Common myeloid progenitor, CD34-positive (primary cell): ENCODE results near the gene TMPRSS3.

Experiments
- CTCF ChIA-PET: fragments of 350-600 bp; sonication (Branson Sonifier 250); formaldehyde crosslinking; loops from one replicate; lab custom pipeline; 2021; ENCODE audit warnings: antibody characterized with exemption; lab: Charles Lee
- POLR2A ChIA-PET: fragments of 350-600 bp; sonication (Branson Sonifier 250); formaldehyde crosslinking; loops from one replicate; lab custom pipeline; 2021; ENCODE audit warnings: antibody characterized with exemption; lab: Charles Lee
- DNase-seq, 3 donors: peaks; one replicate each; pipeline versions ENCODE4 v3.0.0 to v3.0.0-alpha.2; 2013
- H3K27ac ChIP-seq, 2 experiments: 1 replicate in 1 of 2; 2 replicates in 1 of 2; pipeline ENCODE4 v1.7.0; 2013; ENCODE audit warnings: inconsistent platforms in 2 of 2, low read length in 2 of 2, mild to moderate bottlenecking in 2 of 2, low read depth in 1 of 2, moderate library complexity in 1 of 2; ENCODE audit not compliant: severe bottlenecking in 2 of 2, insufficient read depth in 1 of 2, poor library complexity in 1 of 2
- H3K27me3 ChIP-seq, 5 experiments: replicated peaks in 2 of 5; 1 replicate in 3 of 5; 2 replicates in 2 of 5; pipeline versions ENCODE4 v1.6.1 to v1.7.0; 2013; ENCODE audit warnings: low read length in 4 of 5, mild to moderate bottlenecking in 2 of 5, moderate library complexity in 2 of 5, inconsistent platforms in 1 of 5; ENCODE audit not compliant: insufficient read depth in 5 of 5, control insufficient read depth in 4 of 5
- H3K36me3 ChIP-seq, 4 experiments: 1 replicate in 2 of 4; 2 replicates in 2 of 4; pipeline versions ENCODE4 v1.6.1 to v1.7.0; 2013; ENCODE audit warnings: low read length in 3 of 4, control low read depth in 1 of 4, mild to moderate bottlenecking in 1 of 4; ENCODE audit not compliant: control insufficient read depth in 4 of 4, insufficient read depth in 4 of 4
- H3K4me1 ChIP-seq, 4 experiments: 1 replicate in 3 of 4; 2 replicates in 1 of 4; pipeline versions ENCODE4 v1.6.1 to v1.7.1; 2013; ENCODE audit warnings: low read length in 3 of 4, mild to moderate bottlenecking in 3 of 4, control low read depth in 1 of 4, inconsistent platforms in 1 of 4, moderate library complexity in 1 of 4; ENCODE audit not compliant: control insufficient read depth in 4 of 4, insufficient read depth in 4 of 4; ENCODE audit errors: control extremely low read depth in 1 of 4
- H3K4me3 ChIP-seq, 7 experiments: 1 replicate in 4 of 7; 2 replicates in 3 of 7; pipeline versions ENCODE4 v1.5.1 to v1.7.0; 2013; ENCODE audit warnings: mild to moderate bottlenecking in 7 of 7, low read length in 6 of 7, moderate library complexity in 6 of 7, inconsistent platforms in 2 of 7, low read depth in 2 of 7, control low read depth in 1 of 7; ENCODE audit not compliant: insufficient read depth in 4 of 7, control insufficient read depth in 1 of 7; ENCODE audit errors: extremely low read depth in 1 of 7
- H3K9me3 ChIP-seq, 5 experiments: 1 replicate in 4 of 5; 2 replicates in 1 of 5; pipeline versions ENCODE4 v1.6.1 to v1.7.1; 2013; ENCODE audit warnings: low read length in 4 of 5, mild to moderate bottlenecking in 2 of 5, inconsistent platforms in 1 of 5, low read depth in 1 of 5, moderate library complexity in 1 of 5; ENCODE audit not compliant: control insufficient read depth in 4 of 5, insufficient read depth in 2 of 5; ENCODE audit errors: control extremely low read depth in 1 of 5
- WGBS: methylation state at CpG from one replicate; pipeline ENCODE4 v1.1.5; 2013; ENCODE audit not compliant: insufficient coverage; 5-methylcytosine and 5-hydroxymethylcytosine counted together

The TMPRSS3 gene

GRCh38 chr21:42423685-42424084 is 27.8 kb upstream of the TMPRSS3 start:
- Histone ChIP-seq H3K27ac (no peak overlapping the region), H3K27me3 (peaks cover 0 to 15% (median 0%) of the 10 kb centered on the region in 5 experiments), H3K4me3 (no peak overlapping the region), H3K36me3 (no peaks in the 10 kb centered on the region), H3K4me1 (peaks cover 22 to 45% (median 34%) of the 10 kb centered on the region in 4 experiments), H3K9me3 (peaks cover 0 to 11% (median 5%) of the 10 kb centered on the region in 5 experiments)
- ChIA-PET POLR2A (no interaction called here), CTCF (interaction anchor here (0.6 to 1.6 kb wide), 4 partner anchors 23 to 88 kb away, joined by 3 to 4 read pairs (median 3); no protein-coding TSS in a partner anchor)
- DNase-seq: no peak
- WGBS: 83% methylated on average over 1 of the region's 2 CpGs

GRCh38 chr21:42423197-42423675 is 27.4 kb upstream of the TMPRSS3 start:
- whole genome bisulfite sequencing: 38% methylated on average over 4 of the region's 10 CpGs
- ChIA-PET CTCF (interaction anchor here (0.6 to 1.6 kb wide), 4 partner anchors 22 to 85 kb away, joined by 3 to 4 read pairs (median 4); no protein-coding TSS in a partner anchor), POLR2A (no interaction called here)
- Histone ChIP-seq H3K9me3 (peaks cover 0 to 11% (median 5%) of the 10 kb centered on the region in 5 experiments), H3K4me3 (no peak overlapping the region), H3K27ac (no peak overlapping the region), H3K27me3 (peaks cover 0 to 12% (median 0%) of the 10 kb centered on the region in 5 experiments), H3K36me3 (no peaks in the 10 kb centered on the region), H3K4me1 (peaks cover 22 to 45% (median 34%) of the 10 kb centered on the region in 4 experiments)
- peak in 2 of 3 donors; percentile 63 to 74 for DNase-seq

GRCh38 chr21:42421018-42421793 is 25.4 kb upstream of the TMPRSS3 start:
- ChIA-PET CTCF (interaction anchor here (0.9 to 2.3 kb wide), 6 partner anchors 8 to 115 kb away, joined by 3 to 6 read pairs (median 3); no protein-coding TSS in a partner anchor), POLR2A (no interaction called here)
- H3K4me1 ChIP-seq: peaks cover 20 to 36% (median 33%) of the 10 kb centered on the region in 4 experiments
- H3K27me3 ChIP-seq: no peaks in the 10 kb centered on the region
- no peak overlapping the region for H3K27ac ChIP-seq
- 83% methylated on average over 1 of the region's 3 CpGs for WGBS
- H3K36me3 ChIP-seq: no peaks in the 10 kb centered on the region
- H3K4me3 ChIP-seq: no peak overlapping the region
- DNase-seq: no peak
- peaks cover 0 to 11% (median 5%) of the 10 kb centered on the region in 5 experiments for H3K9me3 ChIP-seq

GRCh38 chr21:42419845-42420244 is 24.0 kb upstream of the TMPRSS3 start:
- ChIA-PET POLR2A (no interaction called here), CTCF (interaction anchor here (1.0 kb wide), 1 partner anchor 82 kb away, joined by 3 read pairs; no protein-coding TSS in a partner anchor)
- no peaks in the 10 kb centered on the region for H3K36me3 ChIP-seq
- peaks cover 0 to 11% (median 5%) of the 10 kb centered on the region in 5 experiments for H3K9me3 ChIP-seq
- H3K27ac ChIP-seq: no peak overlapping the region
- H3K27me3 ChIP-seq: no peaks in the 10 kb centered on the region
- no peak overlapping the region for H3K4me3 ChIP-seq
- peaks cover 10 to 32% (median 19%) of the 10 kb centered on the region in 4 experiments for H3K4me1 ChIP-seq
- DNase-seq: no peak
- 100% methylated on average over 1 of the region's 6 CpGs for WGBS

GRCh38 chr21:42418886-42419285 is 23.0 kb upstream of the TMPRSS3 start:
- Histone ChIP-seq H3K4me3 (no peak overlapping the region), H3K4me1 (peaks cover under 1 to 24% (median 10%) of the 10 kb centered on the region in 4 experiments), H3K27me3 (peaks cover 0 to 2% (median 0%) of the 10 kb centered on the region in 5 experiments), H3K36me3 (no peaks in the 10 kb centered on the region), H3K27ac (no peak overlapping the region), H3K9me3 (peaks cover 0 to 11% (median 5%) of the 10 kb centered on the region in 5 experiments)
- ChIA-PET CTCF (interaction anchor here (0.8 kb wide), 1 partner anchor 10 kb away, joined by 3 read pairs; no protein-coding TSS in a partner anchor), POLR2A (no interaction called here)
- DNase-seq: no peak
- 75% methylated on average over 1 of the region's 4 CpGs for WGBS

GRCh38 chr21:42417533-42417932 is 21.7 kb upstream of the TMPRSS3 start:
- Histone ChIP-seq H3K4me1 (peaks cover 0 to 10% (median 0%) of the 10 kb centered on the region in 4 experiments), H3K9me3 (peaks cover 0 to 11% (median 5%) of the 10 kb centered on the region in 5 experiments), H3K27me3 (peaks cover 0 to 2% (median 0%) of the 10 kb centered on the region in 5 experiments), H3K4me3 (no peak overlapping the region), H3K36me3 (no peaks in the 10 kb centered on the region), H3K27ac (no peak overlapping the region)
- no peak for DNase-seq
- CTCF ChIA-PET: no interaction called here
- WGBS: 93% methylated on average over 6 of the region's 6 CpGs
- POLR2A ChIA-PET: no interaction called here
